GM21423 (cell line): ENCODE data around the gene ADAM11.
"Not testable (repeated sequence)": the region's sequence is repeated elsewhere in the genome, so short reads cannot be mapped to it uniquely, and the experiment has no call there.

Source experiments
- ATAC-seq: cut with Tn5 transposase; IDR thresholded peaks from one replicate; pipeline ENCODE4 v1.9.1; 2021; ENCODE audit warnings: mild to moderate bottlenecking, moderate library complexity; ENCODE audit not compliant: unreplicated experiment

The ADAM11 gene

DNA sequence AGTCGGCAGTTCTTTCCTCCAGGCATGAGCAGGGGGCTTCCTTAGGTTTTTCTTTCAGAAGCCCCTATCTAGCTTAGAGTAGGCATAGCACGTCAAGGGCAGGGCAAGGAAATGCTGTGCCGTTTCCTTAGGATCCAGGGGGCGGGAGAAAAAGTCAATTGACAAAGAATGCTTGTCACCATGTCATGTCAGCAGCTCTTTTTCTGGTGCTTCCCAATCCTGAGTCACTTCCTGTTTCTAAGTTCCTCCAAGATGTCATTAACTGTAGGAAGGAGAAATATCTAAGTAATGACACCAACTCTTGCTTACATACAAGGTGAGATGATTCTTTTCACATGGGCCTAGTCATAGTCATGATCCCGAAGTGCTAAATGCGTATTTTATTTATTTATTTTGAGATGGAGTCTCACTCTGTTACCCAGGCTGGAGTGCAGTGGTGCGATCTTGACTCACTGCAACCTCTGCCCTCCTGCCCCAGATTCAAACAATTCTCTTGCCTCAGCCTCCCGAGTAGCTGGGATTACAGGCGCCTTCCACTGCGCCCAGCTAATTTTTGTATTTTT, 36.1 kb downstream of the ADAM11 start:
- no peak for ATAC-seq

DNA sequence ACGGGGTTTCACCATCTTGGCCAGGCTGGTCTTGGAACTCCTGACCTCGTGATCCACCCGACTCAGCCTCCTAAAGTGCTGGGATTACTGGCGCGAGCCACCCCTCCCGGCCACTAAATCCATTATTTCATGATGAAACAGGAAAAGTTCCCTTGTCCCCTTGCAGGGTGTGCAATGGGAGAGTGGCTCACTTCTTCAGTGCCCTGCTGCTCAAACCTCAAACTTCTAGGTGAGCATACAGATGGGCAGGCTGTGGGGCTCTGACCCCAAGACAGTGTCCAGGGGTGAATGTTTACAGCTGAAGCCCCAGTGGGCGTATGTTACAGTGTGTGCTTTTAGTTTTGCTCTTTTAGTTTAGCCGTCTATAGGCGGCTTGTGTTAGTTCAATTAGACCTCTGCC, 36.6 kb downstream of the ADAM11 start:
- no peak for ATAC-seq

DNA sequence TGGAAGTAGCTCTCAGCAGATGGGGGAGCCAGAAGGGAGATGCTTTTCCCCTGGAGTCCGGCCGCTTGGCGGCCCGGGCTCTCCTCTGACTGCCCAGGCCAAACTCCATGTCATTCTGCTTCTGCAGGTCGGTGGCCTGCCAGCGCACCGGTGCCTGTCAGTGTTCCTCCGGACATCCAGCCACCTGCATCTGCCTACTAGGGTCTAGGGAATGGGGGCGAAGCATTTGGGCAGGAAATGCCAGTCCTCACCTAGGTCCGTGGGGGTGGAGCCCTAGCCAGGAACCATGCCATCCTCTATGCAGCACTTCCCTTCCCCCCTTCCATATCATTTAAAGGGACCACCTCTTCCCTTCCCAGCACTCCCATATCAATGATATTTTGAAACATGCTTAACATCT, 37.1 kb downstream of the ADAM11 start:
- no peak for ATAC-seq

DNA sequence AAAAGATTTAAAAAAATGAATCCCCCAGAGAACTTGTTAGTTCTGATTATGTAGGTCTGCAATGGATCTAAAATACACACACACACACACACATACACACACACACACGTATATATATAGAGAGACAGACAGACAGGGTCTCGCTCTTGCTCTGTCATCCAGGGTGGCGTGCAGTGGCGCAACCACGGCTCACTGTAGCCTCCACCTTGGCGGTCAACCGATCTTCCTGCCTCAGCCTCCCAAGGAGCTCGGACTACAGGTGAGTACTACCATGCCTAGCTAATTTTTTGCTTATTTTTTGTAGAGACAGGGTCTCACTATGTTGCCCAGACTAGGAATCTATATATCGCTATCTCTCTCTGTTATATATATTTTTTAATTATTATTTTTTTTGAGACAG, 37.9 kb downstream of the ADAM11 start:
- ATAC-seq, result no peak

DNA sequence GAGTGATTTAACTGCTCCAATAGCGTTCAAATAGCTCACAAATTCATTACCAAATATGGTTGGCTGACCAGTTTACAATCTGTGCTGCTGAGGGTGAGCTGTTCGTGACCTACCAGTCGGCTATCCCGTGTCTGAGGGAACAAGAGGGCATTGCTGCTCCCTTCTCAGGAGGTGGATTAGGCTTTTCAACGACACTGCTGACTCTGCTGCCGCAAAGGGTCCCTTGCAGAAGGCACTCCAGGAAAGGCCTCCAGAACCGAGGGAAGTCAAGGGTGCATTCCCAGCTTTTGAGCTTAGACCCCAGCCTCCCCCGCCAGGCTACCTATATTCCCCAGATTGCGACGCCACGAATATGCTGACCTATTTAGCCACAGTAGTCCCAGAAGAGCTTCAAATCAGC, 39.0 kb downstream of the ADAM11 start:
- no peak for ATAC-seq

DNA sequence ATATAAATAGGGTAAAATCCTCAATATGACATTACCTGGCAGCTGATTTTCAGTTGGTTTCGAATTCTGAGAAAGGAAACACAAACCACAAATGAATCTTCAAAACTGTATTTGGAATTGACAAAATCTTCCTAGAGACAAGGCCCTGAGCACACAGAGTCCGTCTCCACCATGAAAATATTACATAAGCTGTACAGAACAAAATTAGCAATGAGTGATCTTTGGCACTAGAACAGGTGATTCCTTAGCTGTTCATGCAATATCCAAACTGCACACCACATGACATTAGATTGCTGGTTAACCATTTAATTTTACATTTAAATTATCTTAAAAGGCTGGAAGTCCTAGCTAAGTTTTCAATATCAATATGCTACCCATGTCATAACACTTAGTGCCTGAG, 39.6 kb downstream of the ADAM11 start:
- ATAC-seq, result no peak

DNA sequence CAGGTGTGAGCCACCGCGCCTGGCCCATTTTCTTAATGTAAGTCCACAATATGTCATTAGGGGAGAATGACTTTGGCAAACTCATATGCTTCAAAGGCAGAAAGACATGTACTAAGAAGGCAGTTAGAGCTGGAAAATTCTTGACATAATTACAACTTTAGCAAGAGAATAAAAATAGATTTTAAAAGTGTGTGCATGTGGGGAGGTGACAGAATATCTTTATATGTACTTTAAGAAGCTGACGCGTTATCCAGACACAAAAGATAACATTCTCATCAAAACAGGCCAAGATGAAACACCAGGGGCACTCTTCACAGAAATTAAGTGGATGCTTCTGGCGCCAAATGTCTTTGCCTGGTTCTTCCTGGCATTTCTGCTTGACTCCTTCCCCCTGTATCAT, 43.1 kb downstream of the ADAM11 start:
- ATAC-seq, result no peak

DNA sequence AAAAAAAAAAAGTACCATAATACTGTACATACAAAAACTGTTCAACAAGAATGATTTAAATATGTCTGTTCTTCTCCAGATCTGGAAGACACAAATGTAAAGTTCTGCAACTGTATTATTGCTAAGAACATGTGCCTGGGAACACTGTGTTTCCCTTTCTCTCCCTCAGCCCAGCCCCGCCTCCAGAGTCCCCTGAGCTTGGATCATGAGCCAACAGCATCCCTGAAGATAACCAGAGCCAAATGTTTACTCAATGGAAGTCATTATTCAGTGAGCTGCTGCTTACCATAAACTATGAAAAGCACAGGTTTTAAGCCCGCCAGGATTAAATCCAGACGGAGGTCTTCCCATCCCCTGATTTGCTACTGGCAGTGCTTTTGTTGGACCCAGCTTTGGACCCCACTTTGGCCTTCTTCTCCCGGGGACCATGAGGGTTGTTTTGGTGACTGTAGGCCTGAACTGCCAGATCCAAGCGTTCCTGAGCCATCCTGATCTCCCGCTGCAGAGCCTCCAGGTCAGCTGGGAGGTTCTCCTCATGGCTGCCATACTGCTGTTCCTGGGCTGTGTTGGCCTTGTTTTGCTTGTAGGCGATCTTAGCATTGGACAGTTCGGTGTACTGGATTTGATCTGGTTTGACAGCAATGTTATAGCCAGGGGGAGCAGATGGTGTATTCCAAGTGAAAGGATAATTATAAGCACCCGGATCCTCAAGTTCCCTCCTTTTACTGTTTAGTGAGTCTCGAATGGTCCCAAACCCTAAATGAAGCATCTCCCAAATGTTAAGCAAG, 45.7 kb downstream of the ADAM11 start:
- no peak for ATAC-seq

DNA sequence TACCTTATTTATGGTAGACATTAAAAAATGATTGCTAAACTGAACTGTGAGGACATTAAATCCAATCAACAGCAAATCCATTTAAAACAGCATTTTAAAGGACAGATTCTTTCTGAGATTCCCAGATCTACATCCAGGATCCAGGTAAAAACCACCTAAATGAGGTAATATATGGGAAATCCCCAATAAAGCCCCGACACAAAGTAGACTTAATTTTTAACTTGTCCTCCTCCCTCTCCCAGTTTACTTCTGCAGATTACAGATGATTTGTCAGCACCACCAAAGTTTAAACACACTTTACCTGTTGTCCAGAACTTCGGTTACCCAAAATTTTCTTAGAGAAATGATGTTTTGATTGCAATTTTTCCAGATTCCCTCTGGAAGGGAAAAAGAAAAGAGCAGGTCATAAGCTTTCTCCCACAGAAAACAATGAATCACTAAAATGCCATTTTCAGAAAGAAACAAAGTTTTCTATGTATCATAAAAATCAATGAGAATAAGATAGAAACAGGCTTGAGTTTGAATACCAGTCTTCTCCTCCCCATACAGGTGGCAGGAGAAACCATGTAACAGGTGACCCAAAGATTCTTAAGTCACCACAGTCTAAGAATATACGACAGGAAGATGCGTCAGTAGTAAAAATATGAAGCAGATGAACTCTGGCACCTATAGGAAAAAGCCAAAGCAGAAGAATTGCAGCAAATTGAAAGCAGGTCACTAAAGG, 48.5 kb downstream of the ADAM11 start:
- no peak for ATAC-seq

DNA sequence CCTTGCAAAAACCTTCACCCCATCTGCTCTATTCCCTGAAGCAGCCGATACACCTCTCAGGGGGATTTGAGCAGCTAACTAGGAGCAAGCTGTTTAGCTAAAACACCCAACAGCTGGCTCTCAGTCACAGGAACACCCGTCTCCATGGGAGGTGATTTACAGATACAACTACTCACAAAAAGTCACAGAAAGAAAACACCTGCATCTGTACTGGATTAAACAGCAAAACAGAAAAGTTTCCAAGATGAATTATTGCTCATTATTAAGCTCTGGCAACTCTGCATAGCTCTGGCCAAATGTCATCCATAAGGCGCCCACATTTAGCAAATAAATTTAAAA, 49.0 kb downstream of the ADAM11 start:
- no peak for ATAC-seq

DNA sequence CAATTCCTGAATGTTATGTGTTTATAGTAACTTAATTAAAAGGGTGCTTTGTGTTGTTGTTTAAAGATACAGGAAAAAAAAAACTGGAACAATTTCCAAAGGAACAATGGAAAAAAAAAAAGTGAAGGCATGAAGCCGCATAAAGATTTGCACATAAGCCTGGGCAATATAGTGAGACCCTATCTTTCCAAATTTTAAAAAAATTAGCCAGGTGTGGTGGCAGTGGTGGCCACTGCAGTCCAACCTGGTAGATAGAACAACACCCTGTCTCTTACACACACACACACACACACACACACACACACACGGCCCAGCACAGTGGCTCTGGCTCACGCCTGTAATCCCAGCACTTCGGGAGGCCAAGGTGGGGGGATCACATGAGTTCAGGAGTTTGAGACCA, 49.4 kb downstream of the ADAM11 start:
- no peak for ATAC-seq

DNA sequence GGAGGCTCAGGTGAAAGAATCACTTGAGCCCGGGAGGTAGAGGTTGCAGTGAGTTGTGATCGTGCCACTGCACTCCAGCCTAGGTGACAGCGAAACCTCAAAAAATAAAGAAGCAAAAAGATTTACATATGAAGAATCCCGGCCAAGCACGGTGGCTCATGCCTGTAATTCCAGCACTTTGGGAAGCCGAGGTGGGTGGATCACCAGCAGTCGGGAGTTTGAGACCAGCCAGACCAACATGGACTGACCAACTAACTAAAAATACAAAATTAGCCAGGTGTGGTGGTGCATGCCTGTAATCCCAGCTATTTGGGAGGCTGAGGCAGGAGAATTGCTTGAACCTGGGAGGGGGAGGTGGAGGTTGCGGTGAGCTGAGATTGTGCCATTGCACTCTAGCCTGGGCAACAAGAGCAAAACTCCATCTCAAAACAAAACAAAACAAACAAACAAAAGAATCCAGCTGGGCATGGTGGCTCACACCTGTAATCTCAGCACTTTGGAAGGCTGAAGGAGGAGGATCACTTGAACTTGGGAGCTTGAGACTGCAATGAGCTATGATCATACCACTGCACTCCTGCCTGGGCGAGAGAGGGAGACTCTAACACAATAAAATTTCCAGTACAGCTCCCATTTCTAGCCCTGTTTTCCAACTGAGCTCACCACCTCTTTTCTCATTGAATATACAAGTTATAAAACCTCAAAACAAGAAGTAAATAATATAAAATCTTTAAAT, 50.0 kb downstream of the ADAM11 start:
- not testable (repeated sequence) for ATAC-seq

DNA sequence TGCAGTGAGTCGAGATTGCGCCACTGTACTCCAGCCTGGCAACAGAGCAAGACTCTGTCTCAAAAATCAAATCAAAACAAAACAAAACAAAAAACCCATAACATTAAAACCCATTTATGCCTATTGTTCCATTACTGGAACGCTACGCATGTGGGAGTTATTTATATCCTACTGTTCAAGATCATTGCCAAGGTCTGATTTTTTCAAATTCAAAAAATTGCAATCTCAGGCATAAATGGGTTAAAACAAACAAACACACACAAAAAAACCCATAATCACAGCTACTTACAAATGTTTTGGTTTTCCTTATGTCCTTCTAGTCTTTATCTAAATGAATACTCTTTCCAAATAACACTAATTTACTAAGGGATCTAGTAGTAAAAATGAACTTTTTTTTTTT, 53.5 kb downstream of the ADAM11 start:
- no peak for ATAC-seq

DNA sequence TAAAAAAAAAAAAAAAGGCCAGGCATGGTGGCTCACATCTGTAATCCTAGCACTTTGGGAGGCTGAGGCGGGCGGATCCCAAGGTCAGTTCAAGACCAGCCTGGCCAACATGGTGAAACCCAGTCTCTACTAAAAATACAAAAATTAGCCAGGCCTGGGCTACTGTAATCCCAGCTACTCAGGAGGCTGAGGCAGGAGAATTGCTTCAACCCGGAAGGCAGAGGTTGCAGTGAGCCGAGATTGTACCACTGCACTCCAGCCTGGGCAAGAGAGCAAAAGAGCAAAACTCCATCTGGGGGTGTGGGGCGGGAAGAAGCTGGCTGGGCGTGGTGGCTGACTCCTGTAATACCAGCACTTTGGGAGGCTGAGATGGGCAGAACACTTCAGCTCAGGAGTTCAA, 59.7 kb downstream of the ADAM11 start:
- not testable (repeated sequence) for ATAC-seq

DNA sequence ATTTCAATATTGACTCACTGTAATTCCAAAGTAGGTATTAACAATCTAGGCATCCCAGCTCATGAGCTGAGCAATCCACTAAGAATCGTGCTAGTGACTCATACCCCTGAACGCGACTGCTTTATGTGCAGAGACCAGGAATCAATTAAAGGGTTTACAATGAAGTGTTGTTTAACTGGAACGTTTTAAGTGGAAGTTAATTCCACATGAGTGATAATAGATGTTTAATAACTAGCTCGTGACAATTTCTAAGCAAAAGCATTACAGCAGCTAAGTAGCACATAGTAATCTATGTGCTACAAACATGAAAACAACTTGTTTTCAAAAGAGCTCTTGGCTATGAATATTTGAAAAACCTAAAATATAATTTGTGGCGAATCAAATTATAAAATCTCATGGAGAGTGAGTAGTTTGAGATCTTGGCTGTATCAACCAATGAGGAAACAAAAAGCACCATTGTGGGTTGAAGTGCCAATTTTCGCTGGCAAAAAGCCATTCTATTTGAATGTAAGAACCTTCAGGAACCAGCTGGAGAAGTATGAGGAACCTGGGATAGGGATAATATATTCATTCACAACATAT, 61.9 kb downstream of the ADAM11 start:
- ATAC-seq, result no peak

DNA sequence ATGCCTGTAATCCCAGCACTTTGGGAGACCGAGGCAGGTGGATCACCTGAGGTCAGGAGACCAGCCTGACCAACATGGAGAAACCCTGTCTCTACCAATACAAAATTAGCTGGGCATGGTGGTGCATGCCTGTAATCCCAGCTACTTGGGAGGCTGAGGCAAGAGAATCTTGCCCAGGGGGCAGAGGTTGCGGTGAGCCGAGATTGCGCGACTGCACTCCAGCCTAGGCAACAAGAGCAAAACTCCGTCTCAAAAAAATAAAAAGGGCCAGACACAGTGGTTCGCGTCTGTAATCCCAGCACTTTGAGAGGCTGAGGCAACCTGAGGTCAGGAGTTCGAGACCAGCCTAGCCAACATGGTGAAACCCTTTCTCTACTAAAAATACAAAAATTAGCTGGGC, 66.4 kb downstream of the ADAM11 start:
- not testable (repeated sequence) for ATAC-seq

DNA sequence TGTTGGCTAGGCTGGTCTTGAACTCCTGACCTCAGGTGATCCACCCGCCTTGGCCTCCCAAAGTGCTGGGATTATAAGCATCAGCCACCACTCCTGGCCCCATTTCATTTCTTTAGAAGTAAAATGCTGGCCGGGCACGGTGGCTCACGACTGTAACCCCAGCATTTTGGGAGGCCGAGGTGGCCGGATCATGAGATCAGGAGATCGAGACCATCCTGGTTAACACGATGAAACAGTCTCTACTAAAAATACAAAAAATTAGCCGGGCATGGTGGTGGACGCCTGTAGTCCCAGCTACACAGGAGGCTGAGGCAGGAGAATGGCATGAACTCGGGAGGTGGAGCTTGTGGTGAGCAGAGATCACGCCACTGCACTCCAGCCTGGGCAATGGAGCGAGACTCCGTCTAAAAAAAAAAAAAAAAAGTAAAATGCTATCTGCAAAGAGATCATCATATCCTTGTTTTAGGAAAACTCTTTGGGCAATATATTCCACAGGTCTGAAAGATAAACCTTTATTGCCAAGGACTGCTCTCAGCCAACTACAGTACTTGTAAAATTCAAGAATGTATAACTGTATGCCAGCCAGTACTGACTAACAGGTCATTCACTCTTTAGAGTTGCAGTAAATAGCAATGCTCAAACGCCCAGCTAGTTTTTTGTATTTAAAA, 67.5 kb downstream of the ADAM11 start:
- no peak for ATAC-seq

DNA sequence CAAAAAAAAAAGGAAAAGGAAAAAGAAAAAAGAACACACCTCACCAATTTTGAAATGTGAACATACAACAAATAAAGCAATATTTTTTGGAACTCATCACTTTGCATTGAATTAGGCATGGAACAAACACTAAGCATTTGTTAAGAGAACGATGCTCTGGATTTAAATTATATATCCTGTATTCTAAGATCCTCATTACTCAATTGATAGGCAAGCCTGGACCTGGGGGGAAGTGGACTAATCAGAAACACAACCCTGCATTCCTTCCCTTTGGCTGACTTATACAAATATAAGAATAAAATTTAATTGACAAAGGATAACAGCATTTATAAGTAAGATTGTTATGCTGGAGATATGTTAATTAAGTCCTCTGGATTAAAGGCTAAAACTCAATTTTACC, 69.1 kb downstream of the ADAM11 start:
- no peak for ATAC-seq

DNA sequence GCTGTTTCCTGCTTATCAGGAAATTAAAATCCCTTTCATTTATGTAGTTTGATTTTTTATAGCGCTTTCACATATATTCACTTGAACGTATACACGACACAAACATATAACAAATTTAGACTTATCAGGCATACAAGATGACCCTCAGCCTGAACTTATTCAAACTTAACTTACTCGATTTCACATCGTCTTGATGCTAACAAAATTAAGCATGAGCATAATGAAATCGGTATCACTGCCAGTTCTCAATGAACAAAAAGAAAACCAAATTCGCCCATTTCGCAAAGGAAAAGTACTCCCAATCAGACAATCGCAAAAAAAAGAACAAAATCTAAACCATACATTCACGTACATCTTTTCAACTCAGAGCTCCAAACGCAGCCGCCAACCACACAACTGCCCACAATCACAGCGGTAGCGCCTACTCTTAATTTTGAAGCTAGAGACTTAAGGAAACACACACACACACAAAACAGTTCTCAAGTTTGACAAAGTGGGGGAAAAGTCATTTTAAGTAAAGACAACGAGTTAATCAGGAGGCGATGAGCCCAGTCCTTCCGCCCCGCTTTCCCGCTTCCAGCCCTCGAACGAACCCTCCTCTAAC, 70.2 kb downstream of the ADAM11 start:
- no peak for ATAC-seq
